HepG2 (cell line): ENCODE results near the gene TOP1. TPM values are rescaled to one million over a fixed set of nuclear protein-coding genes. Genes with fewer than 3 reads are reported as not detected.

Experiments
- CERS6 ChIP-seq: sonication (generic); formaldehyde crosslinking; IDR thresholded peaks from 2 replicates; pipeline ENCODE4 v1.5.0; 2020; ENCODE audit warnings: missing genetic modification reagents
- DBP ChIP-seq: sonication (generic); formaldehyde crosslinking; IDR thresholded peaks from 2 replicates; pipeline ENCODE4 v1.4.0; 2020; ENCODE audit warnings: missing genetic modification reagents; ENCODE audit errors: not compliant biosample characterization
- E2F1 ChIP-seq: sonication (generic); formaldehyde crosslinking; IDR thresholded peaks from 2 replicates; pipeline ENCODE4 v1.5.0; 2020; ENCODE audit warnings: missing genetic modification reagents
- HNF1A ChIP-seq, 2 experiments: sonication (generic) in 1 of 2; formaldehyde crosslinking in 1 of 2; IDR thresholded peaks; 2 replicates each; pipeline versions ENCODE4 v1.4.0 to v1.6.1; 2016 to 2020; ENCODE audit warnings: borderline replicate concordance in 1 of 2, low read depth in 1 of 2, mild to moderate bottlenecking in 1 of 2, missing genetic modification reagents in 1 of 2
- KDM2A ChIP-seq: sonication (generic); formaldehyde crosslinking; IDR thresholded peaks from 2 replicates; pipeline ENCODE4 v1.4.0; 2020; ENCODE audit warnings: low read depth, missing genetic modification reagents, borderline replicate concordance
- MYC ChIP-seq: sonication (generic); formaldehyde crosslinking; IDR thresholded peaks from 2 replicates; pipeline ENCODE4 v1.9.0; 2021; ENCODE audit warnings: missing genetic modification reagents, borderline replicate concordance
- MYNN ChIP-seq: sonication (generic); formaldehyde crosslinking; IDR thresholded peaks from 2 replicates; pipeline ENCODE4 v1.4.0; 2020; ENCODE audit warnings: mild to moderate bottlenecking, low read depth, missing genetic modification reagents
- NR2C2 ChIP-seq: sonication (generic); formaldehyde crosslinking; IDR thresholded peaks from 2 replicates; pipeline ENCODE4 v1.4.0; 2020; ENCODE audit warnings: missing genetic modification reagents, mild to moderate bottlenecking, moderate library complexity, borderline replicate concordance
- NR2F1 ChIP-seq, 2 experiments: fragments of 450-650 bp in 1 of 2; formaldehyde crosslinking in 1 of 2; IDR thresholded peaks; 2 replicates each; pipeline versions ENCODE4 v1.5.0 to v1.6.1; 2016 to 2020; ENCODE audit warnings: mild to moderate bottlenecking in 1 of 2, missing compliant biosample characterization in 1 of 2, missing genetic modification reagents in 1 of 2, moderate library complexity in 1 of 2
- TBP ChIP-seq: sonication (generic); formaldehyde crosslinking; IDR thresholded peaks from 2 replicates; pipeline ENCODE4 v1.5.0; 2020; ENCODE audit warnings: missing genetic modification reagents
- ZNF256 ChIP-seq: sonication (generic); formaldehyde crosslinking; conservative IDR thresholded peaks from 2 replicates; pipeline ENCODE4 v1.4.0; 2020; ENCODE audit warnings: missing genetic modification reagents
- ZNF512B ChIP-seq: sonication (generic); formaldehyde crosslinking; IDR thresholded peaks from 2 replicates; pipeline ENCODE4 v1.5.1; 2020; ENCODE audit warnings: missing genetic modification reagents, mild to moderate bottlenecking, borderline replicate concordance
- ZNF543 ChIP-seq: sonication (generic); formaldehyde crosslinking; IDR thresholded peaks from 2 replicates; pipeline ENCODE4 v1.4.0; 2020; ENCODE audit warnings: mild to moderate bottlenecking, missing genetic modification reagents
- ZNF547 ChIP-seq: sonication (generic); formaldehyde crosslinking; IDR thresholded peaks from 2 replicates; pipeline ENCODE4 v1.5.1; 2020; ENCODE audit warnings: mild to moderate bottlenecking, missing genetic modification reagents
- ZNF883 ChIP-seq: sonication (generic); formaldehyde crosslinking; IDR thresholded peaks from 2 replicates; pipeline ENCODE4 v1.5.1; 2020; ENCODE audit warnings: mild to moderate bottlenecking, missing genetic modification reagents; ENCODE audit errors: not compliant biosample characterization
- polyA plus RNA-seq, 8 experiments: library from polyadenylated mRNA; depleted of rRNA in 3 of 8; stranded (reverse) in 7 of 8; unstranded in 1 of 8; fragments of >200 nt; fragmentation: Illumina TruSeq in 4 of 8; extraction: Trizol in 4 of 8; gene quantifications; 2 replicates each; pipeline versions ENCODE4 v1.2.1 to v1.2.3, GENCODE V29; 2011 to 2016; ENCODE audit warnings: low read depth in 4 of 8, missing spikeins in 1 of 8, mixed read lengths in 1 of 8; ENCODE audit not compliant: insufficient read depth in 1 of 8
- total RNA-seq, 5 experiments: library from RNA; depleted of rRNA; stranded (reverse); fragments of >200 nt; fragmentation: Illumina TruSeq; extraction: Trizol; gene quantifications; 2 replicates each; pipeline ENCODE4 v1.2.3, GENCODE V29; 2016; ENCODE audit warnings: low read depth in 1 of 5

The TOP1 gene
- total and polyA plus RNA-seq, 2 of the 13 experiments (the other 11 are each of a cell fraction or from before 2014, with no cell fraction given) = 10.2 to 19.4 TPM

GRCh38 chr20:41136680-41137613 is 108.3 kb downstream of the TOP1 start, which contains the start of gene PLCG1 (continued):
- no peak for TF ChIP-seq ZNF512B (CRISPR knock-in tag)
- TF ChIP-seq NR2F1 (CRISPR knock-in tag; IDR thresholded peaks at IDR 0.05) = peak in 1 of 2 experiments; percentile 4; a peak in 2 of 4 replicates
- peak; percentile 76 for TF ChIP-seq ZNF547 (CRISPR knock-in tag)
- TF ChIP-seq CERS6 (CRISPR knock-in tag) = peak; percentile 73; the same call in 1 of the 2 replicates
- peak; percentile 89; the same call in 1 of the 2 replicates for TF ChIP-seq E2F1
- peak; percentile 93 for TF ChIP-seq DBP (CRISPR knock-in tag)
- peak; percentile 58 for TF ChIP-seq ZNF543 (CRISPR knock-in tag)
- peak; percentile 90; the same call in 1 of the 2 replicates for TF ChIP-seq TBP (CRISPR knock-in tag)
- no peak; the same call in 1 of the 2 replicates for TF ChIP-seq NR2C2
- no peak for TF ChIP-seq MYNN (CRISPR knock-in tag)
- no peak for TF ChIP-seq HNF1A (IDR thresholded peaks at IDR 0.05; ENCODE audit: low read depth)
- TF ChIP-seq HNF1A (CRISPR knock-in tag; IDR thresholded peaks at IDR 0.05; ENCODE audit: borderline replicate concordance) = no peak; the same call in 1 of the 2 replicates
- peak; percentile 94 for TF ChIP-seq ZNF883
- peak; percentile 84 for TF ChIP-seq KDM2A (CRISPR knock-in tag)
- peak; percentile 65; the same call in 1 of the 2 replicates for TF ChIP-seq ZNF256 (CRISPR knock-in tag)
- TF ChIP-seq MYC = peak; percentile 71
